H9 (cell line): ENCODE results near the gene ATXN7. TPM values are rescaled to one million over a fixed set of nuclear protein-coding genes. Genes with fewer than 3 reads are reported as not detected.

Experiments
- DNase-seq: peaks from one replicate; pipeline ENCODE4 v3.0.0-alpha.2; 2017
- H2AFZ ChIP-seq: one replicate; pipeline ENCODE4 v1.6.1; 2013; ENCODE audit warnings: mild to moderate bottlenecking, low read length, control low read depth, moderate library complexity
- H2AK5ac ChIP-seq: 2 replicates; pipeline ENCODE4 v1.6.1; 2013; ENCODE audit warnings: low read length, control low read depth, mixed read lengths; ENCODE audit not compliant: insufficient read length
- H2BK120ac ChIP-seq: one replicate; pipeline ENCODE4 v1.6.1; 2013; ENCODE audit warnings: low read depth, mild to moderate bottlenecking, low read length, control low read depth, inconsistent platforms; ENCODE audit not compliant: poor library complexity, severe bottlenecking
- H2BK12ac ChIP-seq: 2 replicates; pipeline ENCODE4 v1.6.1; 2013; ENCODE audit warnings: low read length, control low read depth, mixed read lengths, low read depth; ENCODE audit not compliant: insufficient read length
- H2BK15ac ChIP-seq: 2 replicates; pipeline ENCODE4 v1.6.1; 2013; ENCODE audit warnings: low read depth, low read length, control low read depth
- H2BK20ac ChIP-seq: one replicate; pipeline ENCODE4 v1.6.1; 2013; ENCODE audit warnings: low read depth, mild to moderate bottlenecking, low read length, control low read depth, inconsistent platforms; ENCODE audit not compliant: poor library complexity, severe bottlenecking
- H2BK5ac ChIP-seq: 2 replicates; pipeline ENCODE4 v1.6.1; 2013; ENCODE audit warnings: low read length, control low read depth, mixed read lengths; ENCODE audit not compliant: insufficient read length
- H3K14ac ChIP-seq: 2 replicates; pipeline ENCODE4 v1.6.1; 2013; ENCODE audit warnings: low read length, control low read depth; ENCODE audit not compliant: insufficient read depth
- H3K18ac ChIP-seq: 2 replicates; pipeline ENCODE4 v1.6.1; 2013; ENCODE audit warnings: low read depth, mild to moderate bottlenecking, mixed read lengths, low read length, control low read depth; ENCODE audit not compliant: insufficient read length
- H3K23ac ChIP-seq: 2 replicates; pipeline ENCODE4 v1.6.1; 2013; ENCODE audit warnings: low read length, control low read depth, mixed read lengths, low read depth; ENCODE audit not compliant: insufficient read length
- H3K23me2 ChIP-seq: 2 replicates; pipeline ENCODE4 v1.6.1; 2013; ENCODE audit warnings: low read depth, mild to moderate bottlenecking, mixed read lengths, low read length, control low read depth; ENCODE audit not compliant: insufficient read length, poor library complexity, severe bottlenecking
- H3K27ac ChIP-seq: 2 replicates; pipeline ENCODE4 v1.5.1; 2013; ENCODE audit warnings: low read length, control low read depth, mixed read lengths, low read depth; ENCODE audit not compliant: insufficient read length
- H3K27me3 ChIP-seq: 2 replicates; pipeline ENCODE4 v1.6.1; 2013; ENCODE audit warnings: low read length, control low read depth, inconsistent platforms; ENCODE audit not compliant: insufficient read depth
- H3K4ac ChIP-seq: 2 replicates; pipeline ENCODE4 v1.6.1; 2013; ENCODE audit warnings: low read depth, mild to moderate bottlenecking, control low read depth, inconsistent platforms, low read length, moderate library complexity
- H3K4me1 ChIP-seq: 2 replicates; pipeline ENCODE4 v1.6.1; 2013; ENCODE audit warnings: low read length, control low read depth, inconsistent platforms; ENCODE audit not compliant: insufficient read depth
- H3K4me2 ChIP-seq: 2 replicates; pipeline ENCODE4 v1.6.1; 2013; ENCODE audit warnings: low read length, control low read depth, mixed read lengths; ENCODE audit not compliant: insufficient read length, insufficient read depth
- H3K56ac ChIP-seq: 2 replicates; pipeline ENCODE4 v1.6.1; 2013; ENCODE audit warnings: low read depth, mild to moderate bottlenecking, mixed read lengths, low read length, control low read depth; ENCODE audit not compliant: insufficient read length
- H3K79me1 ChIP-seq: 2 replicates; pipeline ENCODE4 v1.6.1; 2013; ENCODE audit warnings: low read depth, mild to moderate bottlenecking, moderate library complexity, low read length, control low read depth, inconsistent platforms; ENCODE audit not compliant: insufficient read depth, poor library complexity, severe bottlenecking
- H3K79me2 ChIP-seq: 2 replicates; pipeline ENCODE4 v1.6.1; 2013; ENCODE audit warnings: low read length, control low read depth, inconsistent platforms; ENCODE audit not compliant: insufficient read depth
- H3K9ac ChIP-seq: 2 replicates; pipeline ENCODE4 v1.6.1; 2013; ENCODE audit warnings: low read length, control low read depth, mixed read lengths; ENCODE audit not compliant: insufficient read length; ENCODE audit errors: extremely low read depth
- H3K9me3 ChIP-seq: one replicate; pipeline ENCODE4 v1.6.1; 2013; ENCODE audit warnings: low read depth, low read length, inconsistent platforms; ENCODE audit not compliant: control insufficient read depth
- H3T11ph ChIP-seq: one replicate; pipeline ENCODE4 v1.6.1; 2013; ENCODE audit warnings: mild to moderate bottlenecking, low read length, control low read depth, inconsistent platforms
- H4K20me1 ChIP-seq: one replicate; pipeline ENCODE4 v1.6.1; 2013; ENCODE audit not compliant: control insufficient read depth, insufficient read length, insufficient read depth
- H4K5ac ChIP-seq: 2 replicates; pipeline ENCODE4 v1.6.1; 2013; ENCODE audit warnings: low read depth, mild to moderate bottlenecking, mixed read lengths, low read length, control low read depth; ENCODE audit not compliant: insufficient read length
- H4K8ac ChIP-seq: replicated peaks from 2 replicates; pipeline ENCODE4 v1.6.1; 2013; ENCODE audit warnings: low read length, control low read depth, mixed read lengths, low read depth; ENCODE audit not compliant: insufficient read length
- H4K91ac ChIP-seq: 2 replicates; pipeline ENCODE4 v1.6.1; 2013; ENCODE audit warnings: low read depth, mild to moderate bottlenecking, moderate library complexity, mixed read lengths, low read length, control low read depth; ENCODE audit not compliant: insufficient read length
- H3K27ac Mint-ChIP-seq, 3 experiments: 2 replicates in 2 of 3; 3 replicates in 1 of 3; pipeline ENCODE4 v1.8.0; 2020 to 2021; ENCODE audit warnings: mixed read lengths in 3 of 3, mild to moderate bottlenecking in 1 of 3, moderate library complexity in 1 of 3
- H3K27me3 Mint-ChIP-seq: 2 replicates; pipeline ENCODE4 v1.8.0; 2021; ENCODE audit warnings: low read depth, mild to moderate bottlenecking, moderate library complexity, mixed read lengths
- H3K36me3 Mint-ChIP-seq, 3 experiments: 2 replicates in 2 of 3; 3 replicates in 1 of 3; pipeline ENCODE4 v1.8.0; 2020 to 2021; ENCODE audit warnings: low read depth in 3 of 3, mixed read lengths in 3 of 3; ENCODE audit not compliant: insufficient read depth in 1 of 3
- H3K4me1 Mint-ChIP-seq, 2 experiments: 2 replicates each; pipeline ENCODE4 v1.8.0; 2020; ENCODE audit warnings: mixed read lengths in 2 of 2
- H3K4me3 Mint-ChIP-seq, 2 experiments: 2 replicates in 1 of 2; 3 replicates in 1 of 2; pipeline ENCODE4 v1.8.0; 2020 to 2021; ENCODE audit warnings: mild to moderate bottlenecking in 2 of 2, mixed read lengths in 2 of 2, moderate library complexity in 1 of 2
- H3K9me3 Mint-ChIP-seq, 2 experiments: 2 replicates in 1 of 2; 3 replicates in 1 of 2; pipeline ENCODE4 v1.8.0; 2020; ENCODE audit warnings: mild to moderate bottlenecking in 2 of 2, mixed read lengths in 2 of 2, moderate library complexity in 1 of 2
- WGBS: extraction: QIAGEN DNeasy Blood & Tissue Kit; methylation state at CpG from one replicate; pipeline ENCODE4 v1.1.7; 2013; ENCODE audit warnings: missing lambda C conversion rate, low lambda C conversion rate, mixed read lengths; ENCODE audit not compliant: insufficient read length; ENCODE audit errors: extremely low coverage; 5-methylcytosine and 5-hydroxymethylcytosine counted together
- total RNA-seq: library from RNA; stranded (reverse); gene quantifications from 2 replicates; pipeline ENCODE4 v1.2.1, GENCODE V29; 2021
- TF ChIP-seq, protein P1 (sequence below): fragments of 200-600 bp; sonication (generic); conservative IDR thresholded peaks from 3 replicates; pipeline ENCODE4 v1.8.0; 2021; ENCODE audit warnings: antibody characterized with exemption, mild to moderate bottlenecking

ATXN7 gene
- total RNA-seq, 1 experiment from 2014 or later: 21.5 TPM

DNA sequence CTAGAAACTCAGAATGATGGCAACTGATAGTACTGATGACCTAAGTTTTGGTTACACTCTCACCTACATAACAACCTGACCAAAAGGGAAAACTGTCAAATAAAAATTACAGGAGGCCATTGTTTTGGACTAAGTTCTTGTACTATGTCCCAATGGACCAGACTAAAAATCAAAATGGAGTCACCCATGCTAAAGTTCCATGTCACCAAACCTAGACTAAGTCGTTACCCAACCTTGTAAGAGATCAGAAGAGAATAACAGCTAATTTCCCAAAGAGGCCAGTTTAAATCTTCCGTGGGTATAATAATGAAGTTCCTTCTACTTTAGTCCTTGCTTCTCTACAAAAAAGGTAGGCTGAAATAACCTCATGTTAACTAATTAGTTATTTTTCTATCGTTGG is 12.4 kb upstream of the ATXN7 start:
- H3K27ac Mint-ChIP-seq: no peak overlapping the region
- H3K4me1 ChIP-seq: peaks cover 4% of the 10 kb centered on the region; the same call in 1 of the 2 replicates
- no peaks in the 10 kb centered on the region for H3K27me3 ChIP-seq
- H3K56ac ChIP-seq: no peak overlapping the region
- no peak overlapping the region for H4K5ac ChIP-seq
- H2BK5ac ChIP-seq: no peak overlapping the region
- H3K4me2 ChIP-seq: no peak overlapping the region
- H3K9ac ChIP-seq: no peak overlapping the region
- H2AFZ ChIP-seq: no peak overlapping the region
- H3K18ac ChIP-seq: no peak overlapping the region
- no peak overlapping the region for H2BK15ac ChIP-seq
- no peak overlapping the region for H3K27ac ChIP-seq
- no peak overlapping the region for H2BK120ac ChIP-seq
- peaks cover 2% of the 10 kb centered on the region; the same call in 1 of the 2 replicates for H3K79me2 ChIP-seq
- H3K14ac ChIP-seq: no peak overlapping the region
- no CpG with 5 or more reads among the region's 3 CpGs for WGBS
- H3T11ph ChIP-seq: no peak overlapping the region
- H3K4me1 Mint-ChIP-seq: peaks cover 48 to 50% of the 10 kb centered on the region in 2 experiments
- TF ChIP-seq, protein P1, sequence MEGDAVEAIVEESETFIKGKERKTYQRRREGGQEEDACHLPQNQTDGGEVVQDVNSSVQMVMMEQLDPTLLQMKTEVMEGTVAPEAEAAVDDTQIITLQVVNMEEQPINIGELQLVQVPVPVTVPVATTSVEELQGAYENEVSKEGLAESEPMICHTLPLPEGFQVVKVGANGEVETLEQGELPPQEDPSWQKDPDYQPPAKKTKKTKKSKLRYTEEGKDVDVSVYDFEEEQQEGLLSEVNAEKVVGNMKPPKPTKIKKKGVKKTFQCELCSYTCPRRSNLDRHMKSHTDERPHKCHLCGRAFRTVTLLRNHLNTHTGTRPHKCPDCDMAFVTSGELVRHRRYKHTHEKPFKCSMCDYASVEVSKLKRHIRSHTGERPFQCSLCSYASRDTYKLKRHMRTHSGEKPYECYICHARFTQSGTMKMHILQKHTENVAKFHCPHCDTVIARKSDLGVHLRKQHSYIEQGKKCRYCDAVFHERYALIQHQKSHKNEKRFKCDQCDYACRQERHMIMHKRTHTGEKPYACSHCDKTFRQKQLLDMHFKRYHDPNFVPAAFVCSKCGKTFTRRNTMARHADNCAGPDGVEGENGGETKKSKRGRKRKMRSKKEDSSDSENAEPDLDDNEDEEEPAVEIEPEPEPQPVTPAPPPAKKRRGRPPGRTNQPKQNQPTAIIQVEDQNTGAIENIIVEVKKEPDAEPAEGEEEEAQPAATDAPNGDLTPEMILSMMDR: no peak
- H3K36me3 Mint-ChIP-seq: no peaks in the 10 kb centered on the region; a peak in 2 of 7 replicates
- no peak for DNase-seq
- H3K23me2 ChIP-seq: no peaks in the 10 kb centered on the region
- no peaks in the 10 kb centered on the region for H3K27me3 Mint-ChIP-seq
- no peak overlapping the region for H3K4me3 Mint-ChIP-seq
- H4K20me1 ChIP-seq: no peaks in the 10 kb centered on the region
- no peak overlapping the region for H3K23ac ChIP-seq
- H2BK20ac ChIP-seq: no peak overlapping the region
- H4K8ac ChIP-seq: no peak overlapping the region
- H3K9me3 Mint-ChIP-seq: no peaks in the 10 kb centered on the region
- no peaks in the 10 kb centered on the region for H3K79me1 ChIP-seq
- no peak overlapping the region for H3K4ac ChIP-seq
- no peaks in the 10 kb centered on the region for H3K9me3 ChIP-seq
- no peak overlapping the region for H2AK5ac ChIP-seq
- no peak overlapping the region for H4K91ac ChIP-seq
- no peak overlapping the region for H2BK12ac ChIP-seq
